Measurements from ENCODE around the gene COL6A2.

DNA sequence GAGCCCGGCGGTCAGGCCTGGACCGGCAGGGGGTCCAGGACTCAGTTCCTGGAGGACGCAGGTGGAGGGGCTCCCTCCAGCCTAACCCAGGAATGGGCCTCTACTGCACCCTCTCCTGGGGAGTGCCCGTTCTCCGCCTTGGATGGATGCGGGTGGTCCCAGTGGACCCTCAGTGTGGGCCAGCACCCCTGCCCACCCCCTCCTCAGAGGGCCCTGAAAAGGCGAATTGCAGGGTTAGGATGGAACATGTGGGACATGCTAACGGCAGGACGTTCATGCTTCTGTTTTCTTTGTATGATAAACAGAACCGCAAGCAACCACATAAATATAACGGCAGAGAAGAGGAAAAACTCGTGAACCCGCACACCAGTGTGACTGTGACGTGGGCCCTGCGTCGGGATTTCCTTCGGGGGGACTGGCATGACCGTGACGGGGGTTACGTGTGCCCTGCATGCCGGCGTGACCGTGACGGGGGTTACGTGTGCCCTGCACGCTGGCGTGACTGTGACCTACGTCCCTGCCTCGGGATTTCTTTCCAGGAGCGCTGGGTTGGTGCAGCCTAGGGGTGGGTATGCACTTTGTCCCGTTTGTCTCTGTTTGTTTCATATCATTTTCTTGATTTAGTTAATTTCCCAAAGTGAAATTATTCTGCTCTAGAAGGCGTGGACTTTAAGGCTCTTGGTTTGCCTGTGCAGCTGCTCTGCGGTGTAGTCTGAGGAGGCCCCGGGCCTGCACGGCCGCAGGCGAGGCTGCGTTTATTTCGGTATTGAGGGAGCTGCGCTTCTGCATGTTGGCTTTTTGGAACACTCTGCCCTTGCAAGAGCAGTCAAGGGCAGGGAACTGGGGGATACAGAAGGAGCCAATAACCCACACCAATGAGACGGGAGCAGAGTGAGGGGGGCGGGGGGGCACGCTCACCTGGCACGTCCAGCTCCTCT lies 54.3 kb downstream of the COL6A2 start:
- TF ChIP-seq, protein P1, sequence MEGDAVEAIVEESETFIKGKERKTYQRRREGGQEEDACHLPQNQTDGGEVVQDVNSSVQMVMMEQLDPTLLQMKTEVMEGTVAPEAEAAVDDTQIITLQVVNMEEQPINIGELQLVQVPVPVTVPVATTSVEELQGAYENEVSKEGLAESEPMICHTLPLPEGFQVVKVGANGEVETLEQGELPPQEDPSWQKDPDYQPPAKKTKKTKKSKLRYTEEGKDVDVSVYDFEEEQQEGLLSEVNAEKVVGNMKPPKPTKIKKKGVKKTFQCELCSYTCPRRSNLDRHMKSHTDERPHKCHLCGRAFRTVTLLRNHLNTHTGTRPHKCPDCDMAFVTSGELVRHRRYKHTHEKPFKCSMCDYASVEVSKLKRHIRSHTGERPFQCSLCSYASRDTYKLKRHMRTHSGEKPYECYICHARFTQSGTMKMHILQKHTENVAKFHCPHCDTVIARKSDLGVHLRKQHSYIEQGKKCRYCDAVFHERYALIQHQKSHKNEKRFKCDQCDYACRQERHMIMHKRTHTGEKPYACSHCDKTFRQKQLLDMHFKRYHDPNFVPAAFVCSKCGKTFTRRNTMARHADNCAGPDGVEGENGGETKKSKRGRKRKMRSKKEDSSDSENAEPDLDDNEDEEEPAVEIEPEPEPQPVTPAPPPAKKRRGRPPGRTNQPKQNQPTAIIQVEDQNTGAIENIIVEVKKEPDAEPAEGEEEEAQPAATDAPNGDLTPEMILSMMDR (IDR thresholded peaks at IDR 0.05) = no peak
- no peak for TF ChIP-seq POLR2A (IDR thresholded peaks at IDR 0.05)

Measured in right lobe of liver (tissue), 4 donors.